ENCODE results near the gene MSI2.

- no peak for TF ChIP-seq CREB5 (CRISPR knock-in tag; IDR thresholded peaks at IDR 0.05; ENCODE audit: low read depth)
- TF ChIP-seq PATZ1 (CRISPR knock-in tag; IDR thresholded peaks at IDR 0.05; ENCODE audit: borderline replicate concordance), result no peak
- no peak for TF ChIP-seq ZFP30 (CRISPR knock-in tag; IDR thresholded peaks at IDR 0.05)
- no peak for TF ChIP-seq TCF4 (CRISPR knock-in tag; IDR thresholded peaks at IDR 0.05; ENCODE audit: borderline replicate concordance)
- TF ChIP-seq ZFP3 (CRISPR knock-in tag; IDR thresholded peaks at IDR 0.05), result no peak
- no peak for TF ChIP-seq POU6F1 (CRISPR knock-in tag; IDR thresholded peaks at IDR 0.05; ENCODE audit: borderline replicate concordance, low read depth)
- no peak for TF ChIP-seq ZC3H10 (CRISPR knock-in tag; IDR thresholded peaks at IDR 0.05)
Observed at GRCh38 chr17:57532556-57532955, 276.2 kb downstream of the MSI2 start.
